Activated CD8-positive, alpha-beta memory T cell treated with anti-CD3 and anti-CD28 coated beads for 24 hours (primary cell): ENCODE data around the gene ASB18.
"Not testable (repeated sequence)": the region's sequence is repeated elsewhere in the genome, so short reads cannot be mapped to it uniquely, and the experiment has no call there.

Experiments used
- DNase-seq: peaks from one replicate; pipeline ENCODE4 v3.0.0-alpha.2; 2020

The ASB18 gene

GRCh38 chr2:236284208-236284607 is 20.0 kb upstream of the ASB18 start:
- DNase-seq = no peak

- DNase-seq = no peak
Measured at GRCh38 chr2:236282406-236282805, 18.2 kb upstream of the ASB18 start.

DNA sequence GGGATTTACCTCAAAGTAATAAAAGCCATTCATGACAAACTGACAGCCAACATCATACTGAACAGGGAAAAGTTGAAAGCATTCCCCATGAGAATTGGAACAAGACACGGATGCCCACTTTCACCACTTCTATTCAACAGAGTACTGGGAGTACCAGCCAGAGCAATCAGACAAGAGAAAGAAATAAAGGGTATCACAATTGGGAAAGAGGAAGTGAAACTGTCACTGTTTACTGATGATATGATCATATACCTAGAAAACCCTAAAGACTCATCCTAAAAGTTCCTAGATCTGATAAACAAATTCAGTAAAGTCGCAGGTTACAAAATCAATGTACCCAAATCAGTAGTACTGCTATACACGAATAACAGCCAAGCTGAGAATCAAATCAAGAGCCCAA is 17.2 kb upstream of the ASB18 start:
- no peak for DNase-seq

GRCh38 chr2:236273126-236273525 is 8.9 kb upstream of the ASB18 start:
- no peak for DNase-seq

DNA sequence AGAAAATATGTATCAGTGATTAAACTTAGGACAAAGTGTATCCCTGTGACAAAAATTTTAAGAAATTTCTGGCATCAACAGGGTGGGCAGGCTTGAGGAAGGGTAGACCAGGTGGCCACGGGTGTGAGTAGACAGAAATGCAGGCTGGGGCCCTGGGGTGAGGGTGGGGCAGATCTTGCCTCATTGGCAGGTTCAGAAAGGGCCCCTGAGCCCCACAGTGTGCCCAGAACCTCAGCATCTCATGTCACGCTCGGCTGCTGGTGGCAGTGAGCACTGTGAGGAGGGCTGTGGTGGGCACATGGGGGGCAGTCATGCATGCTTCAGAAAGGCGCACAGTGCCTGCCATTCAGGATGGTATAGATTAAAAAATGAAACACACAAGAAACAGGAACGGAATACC is 7.6 kb upstream of the ASB18 start:
- DNase-seq = no peak

GRCh38 chr2:236269876-236270275 is 5.7 kb upstream of the ASB18 start:
- DNase-seq = not testable (repeated sequence)

DNA sequence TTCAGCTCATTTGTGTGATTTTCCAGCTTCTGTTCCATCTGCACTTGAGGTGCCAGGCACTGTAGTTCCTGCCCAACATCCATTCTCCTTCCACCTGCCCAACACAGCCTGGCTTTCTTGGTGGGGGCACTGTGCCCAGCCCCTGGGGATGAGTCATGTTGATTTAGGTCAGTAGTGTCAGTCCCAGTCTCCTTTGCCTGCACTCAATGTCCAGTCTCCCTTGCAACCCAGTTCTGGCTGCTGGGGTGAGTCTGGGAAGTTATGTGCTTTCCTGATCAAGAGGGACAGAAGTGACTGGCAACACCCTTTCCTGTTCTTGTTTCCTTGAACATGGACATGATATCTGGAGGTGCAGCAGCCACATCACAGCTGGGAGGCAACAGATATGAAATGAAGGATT is 1.5 kb upstream of the ASB18 start:
- no peak for DNase-seq

DNA sequence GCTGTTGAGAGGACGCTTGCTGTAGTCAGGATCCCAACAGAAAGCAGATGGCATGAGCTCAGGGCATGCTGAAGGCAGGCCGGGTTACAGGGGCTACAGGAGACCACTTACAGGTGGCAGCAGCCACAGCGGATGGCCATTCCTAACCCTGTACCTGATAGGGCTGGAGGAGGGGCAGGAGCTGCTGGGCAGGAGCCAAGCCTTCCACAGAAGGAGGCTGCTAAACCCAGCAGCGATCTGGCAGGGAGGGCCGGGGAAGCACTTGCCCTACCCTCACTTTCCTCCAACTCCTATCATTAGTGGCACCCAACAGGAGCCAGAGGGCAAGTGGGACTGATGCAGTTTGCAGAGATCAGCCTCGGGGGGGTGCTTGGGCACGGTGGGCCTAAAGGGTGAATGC is 2.0 kb downstream of the ASB18 start:
- DNase-seq = no peak

DNA sequence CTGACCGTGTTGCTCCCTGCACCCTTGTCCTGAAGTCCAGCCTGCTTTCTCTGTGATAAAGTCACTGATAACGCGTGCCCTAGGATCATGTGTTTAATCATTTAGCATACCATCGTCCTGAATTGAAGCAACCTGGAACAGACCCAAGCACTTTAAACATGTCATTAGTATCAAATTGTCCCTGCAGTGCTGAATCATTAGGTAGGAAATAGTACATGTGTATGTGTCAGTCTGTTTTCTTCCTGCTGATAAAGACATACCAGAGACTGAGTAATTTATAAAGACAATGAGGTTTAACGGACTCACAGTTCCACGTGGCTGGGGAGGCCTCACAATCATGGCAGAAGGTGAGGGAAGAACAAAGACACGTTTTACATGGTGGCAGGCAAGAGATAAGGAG is 2.8 kb downstream of the ASB18 start:
- no peak for DNase-seq

GRCh38 chr2:236259371-236259770 is 4.8 kb downstream of the ASB18 start:
- DNase-seq = no peak

DNA sequence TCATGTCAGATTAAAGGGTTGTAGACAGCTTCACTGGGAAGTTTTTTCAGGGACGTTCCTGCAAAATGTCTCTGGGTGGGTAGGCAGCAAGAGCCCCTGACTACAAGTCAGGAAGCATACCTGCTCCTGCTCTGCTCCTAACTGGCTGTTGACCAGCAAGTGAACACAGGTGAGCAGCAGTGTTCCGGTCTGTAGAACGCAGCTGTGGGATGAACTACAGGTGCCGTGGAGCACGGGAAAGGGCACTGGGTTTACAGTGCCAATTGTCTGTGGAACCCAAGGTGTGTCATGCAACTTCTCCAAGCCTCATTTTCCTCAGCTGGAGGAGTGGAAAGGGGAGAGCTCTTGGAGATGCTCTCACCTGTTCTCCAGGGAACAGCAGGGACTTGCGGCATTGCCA is 6.6 kb downstream of the ASB18 start:
- peak; percentile 13 for DNase-seq

DNA sequence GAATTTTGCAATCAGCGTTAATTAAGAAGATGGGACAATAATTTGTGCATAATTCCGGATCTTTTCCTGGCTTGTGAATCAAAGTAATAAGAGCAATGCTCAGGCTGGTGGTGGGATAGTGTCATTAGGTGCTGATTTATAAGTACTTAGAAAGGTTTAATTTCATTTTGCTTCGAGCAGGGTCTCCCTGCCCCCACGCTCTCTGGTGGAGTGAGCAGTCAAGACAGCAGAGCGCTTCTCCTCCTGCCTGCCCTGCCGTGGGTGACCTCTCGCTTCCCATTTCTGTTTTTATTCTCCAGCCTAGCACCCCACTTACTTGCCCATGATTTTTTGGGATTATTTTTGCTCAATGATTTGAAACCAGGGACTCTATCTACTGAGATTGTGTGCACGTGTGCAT is 7.1 kb downstream of the ASB18 start:
- DNase-seq = no peak

GRCh38 chr2:236256366-236256985 is 7.7 kb downstream of the ASB18 start:
- DNase-seq = no peak

GRCh38 chr2:236254674-236255073 is 9.5 kb downstream of the ASB18 start:
- peak; percentile 40 for DNase-seq

DNA sequence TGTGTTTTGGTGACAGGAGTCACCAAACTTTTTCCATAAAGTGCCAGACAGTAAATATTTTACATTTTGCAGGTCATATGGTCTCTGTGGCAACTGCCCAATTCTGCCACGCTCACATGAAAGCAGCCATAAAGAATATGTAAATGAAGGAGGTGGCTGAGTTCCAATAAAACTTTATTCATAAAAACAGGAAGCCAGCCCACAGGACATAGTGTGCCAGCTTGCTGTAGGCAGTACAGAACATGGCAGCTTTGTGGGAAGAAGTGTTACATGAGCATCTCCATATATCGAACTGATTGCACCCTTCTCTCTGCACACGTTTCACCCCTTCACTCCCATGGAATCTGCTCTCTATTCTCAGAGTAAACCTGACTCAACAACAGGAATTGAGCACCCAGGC is 10.2 kb downstream of the ASB18 start:
- DNase-seq = peak; percentile 17

DNA sequence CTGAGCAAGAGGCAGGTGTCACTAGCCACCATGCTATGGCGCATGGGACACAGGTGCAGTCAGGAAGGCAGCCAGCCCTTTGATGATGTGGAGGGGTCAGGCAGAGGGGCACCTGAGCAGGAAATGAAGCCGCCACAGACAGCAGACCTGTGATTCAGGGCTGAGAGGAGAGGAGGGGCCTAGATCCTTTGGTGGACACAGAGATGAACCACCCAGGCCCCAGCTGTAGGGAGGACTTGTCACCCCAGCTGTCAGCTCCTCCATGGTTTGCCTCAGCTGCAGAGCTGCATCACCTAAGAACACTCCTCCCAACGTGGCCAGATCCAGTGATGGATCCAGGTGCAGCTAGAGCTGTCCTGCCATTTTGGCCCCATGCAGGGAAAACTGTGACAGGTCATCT is 11.6 kb downstream of the ASB18 start:
- no peak for DNase-seq

GRCh38 chr2:236250909-236251579 is 13.2 kb downstream of the ASB18 start:
- peak; percentile 28 for DNase-seq

DNA sequence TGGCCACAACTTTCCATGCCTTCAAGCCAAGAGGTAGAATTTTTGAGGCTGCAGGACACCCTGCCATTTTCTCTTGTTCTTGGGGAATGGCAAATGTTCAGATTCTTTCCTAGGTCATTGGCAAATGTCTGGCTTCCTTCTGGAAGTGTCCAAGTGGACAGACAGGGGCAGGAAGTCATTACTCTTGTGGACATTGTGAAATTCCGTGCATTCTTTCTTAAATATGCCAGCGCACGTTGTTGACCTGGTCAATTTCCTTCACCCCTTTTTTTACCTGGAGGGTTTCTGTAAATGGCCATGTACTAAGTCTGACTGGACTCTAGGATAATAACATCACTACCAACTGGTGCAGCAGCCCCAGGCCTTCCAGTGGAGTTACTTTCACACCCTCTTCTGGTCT is 13.9 kb downstream of the ASB18 start:
- no peak for DNase-seq

DNA sequence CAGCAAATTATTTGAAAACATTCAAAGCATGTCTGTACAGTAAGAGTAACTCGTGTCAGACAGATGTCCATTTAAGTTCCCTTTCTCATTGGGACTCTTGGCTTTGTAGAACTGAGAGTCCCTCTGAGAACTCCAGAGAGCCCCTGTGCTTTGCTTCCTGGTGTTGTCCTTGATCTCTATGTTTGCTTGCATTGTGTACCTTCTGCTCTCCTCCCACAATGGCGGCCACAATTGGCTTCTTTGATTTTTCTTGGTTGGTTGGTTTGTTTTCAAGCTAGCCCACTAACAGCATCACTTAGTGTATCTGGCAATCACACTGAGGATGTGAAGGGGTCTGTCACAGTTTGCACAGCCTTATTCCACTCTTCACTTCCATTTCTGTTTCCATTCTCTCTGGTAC is 15.1 kb downstream of the ASB18 start:
- DNase-seq = no peak

DNA sequence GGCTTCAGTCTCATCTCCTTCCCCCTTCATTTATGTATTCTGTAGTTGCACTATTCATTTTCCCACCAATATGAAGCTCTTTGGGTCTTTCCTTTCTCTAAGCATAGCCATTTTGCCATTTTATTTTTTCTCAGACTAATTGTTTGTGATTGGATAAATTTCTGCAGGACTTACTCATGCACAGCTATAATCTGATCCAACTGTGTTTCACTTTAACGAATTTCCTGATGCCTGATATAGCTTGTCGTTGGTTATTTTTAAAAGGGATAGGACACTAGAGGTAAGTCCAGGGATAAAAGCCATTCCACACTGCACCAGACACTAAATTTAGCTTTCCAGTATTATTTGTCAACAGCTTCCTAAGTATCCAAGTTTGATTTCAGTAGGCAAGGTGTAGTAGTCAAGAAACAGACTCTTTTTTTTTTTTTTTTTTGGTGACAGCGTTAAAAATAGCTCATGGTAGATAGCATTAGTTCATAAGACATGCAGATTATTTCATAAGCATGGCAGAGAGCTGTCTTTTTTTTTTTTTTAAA is 17.4 kb downstream of the ASB18 start:
- DNase-seq = no peak

DNA sequence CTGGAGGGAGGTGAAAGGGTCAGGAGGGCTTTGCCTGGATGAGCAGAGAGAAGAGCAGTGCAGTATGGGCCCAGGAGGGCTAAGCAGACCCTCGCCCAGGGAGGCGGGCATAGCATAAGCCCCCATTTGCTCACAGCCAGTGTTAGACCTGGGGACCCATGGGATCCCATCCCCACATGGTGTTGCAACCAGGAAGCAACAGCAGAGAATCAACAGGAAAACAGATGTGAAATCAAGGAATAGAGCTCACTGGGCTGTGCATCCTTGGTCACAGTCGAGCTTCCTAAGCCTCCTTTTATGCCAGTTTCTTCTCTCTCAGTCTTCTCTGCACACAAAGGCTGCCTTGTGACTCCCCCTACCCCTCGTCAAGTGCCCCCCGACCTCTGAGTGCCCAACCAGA is 19.9 kb downstream of the ASB18 start:
- DNase-seq = no peak

DNA sequence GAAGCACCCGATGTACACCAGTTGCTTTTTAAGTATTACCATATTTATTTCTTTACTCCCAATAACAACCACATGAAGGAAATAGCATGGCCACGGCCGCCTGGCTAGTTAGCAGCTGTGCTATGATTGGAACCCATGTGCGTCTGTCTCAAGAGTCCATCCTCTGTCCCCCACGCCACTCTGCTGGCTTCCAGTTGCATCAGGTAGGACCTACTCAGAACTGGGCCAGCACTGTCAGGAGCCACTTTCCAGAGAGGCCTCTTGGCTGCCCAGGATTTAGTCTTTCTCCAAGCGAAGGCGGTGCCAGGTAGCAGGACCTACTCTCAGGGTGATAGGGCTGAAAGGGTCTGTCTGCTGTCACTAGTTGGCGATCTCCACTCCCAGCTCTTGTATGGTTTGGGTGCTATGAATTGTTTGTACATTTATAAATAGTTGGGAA is 22.1 kb downstream of the ASB18 start:
- no peak for DNase-seq

DNA sequence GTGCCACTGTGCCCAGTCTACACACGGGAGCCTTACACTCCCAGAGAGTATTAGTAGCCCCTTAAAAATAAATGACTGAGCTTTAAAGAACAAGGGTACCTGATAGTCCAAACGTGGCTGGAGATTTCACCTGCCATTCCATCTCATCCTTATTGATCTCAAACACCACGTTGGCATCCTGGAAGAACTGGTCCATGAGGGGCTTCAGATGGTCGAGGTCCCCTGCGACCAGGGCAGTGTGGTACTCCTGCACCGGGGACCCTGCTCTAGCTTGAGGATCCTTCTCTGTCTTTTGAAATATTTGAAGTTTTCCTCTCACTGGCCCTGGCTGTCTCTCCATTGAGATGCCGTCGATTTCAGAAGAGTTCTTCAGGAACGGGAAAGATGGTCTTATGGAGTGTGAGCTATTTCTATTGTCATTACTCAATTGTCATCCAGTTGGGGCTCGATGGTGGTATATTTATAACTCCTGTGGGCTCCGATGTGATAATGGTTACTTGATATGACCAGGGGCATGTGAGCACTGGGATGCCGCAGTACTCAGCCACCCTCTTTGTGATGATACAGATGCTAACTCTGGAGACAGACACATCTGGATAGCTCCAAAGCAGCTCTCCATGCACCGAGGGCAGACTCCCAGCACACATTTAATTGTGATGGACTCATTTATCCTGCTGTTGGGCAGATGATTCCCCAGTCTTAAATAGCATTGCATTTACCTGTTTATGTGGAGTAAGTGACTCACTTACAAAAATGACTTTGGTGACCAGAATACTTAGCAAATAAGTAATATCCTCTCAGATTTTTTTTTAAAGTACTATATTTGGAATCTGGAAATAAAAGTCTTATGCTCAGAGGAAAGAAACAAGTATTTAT is 22.8 kb downstream of the ASB18 start:
- DNase-seq = no peak
